Coronary artery (tissue), 2 donors: ENCODE results near the gene LAMA5.
A peak's percentile ranks its signal among the peaks of the same experiment; 100 is the strongest.

Experiments
- DNase-seq: peaks from one replicate; pipeline ENCODE4 v3.0.0-alpha.2; 2017; ENCODE audit warnings: low spot score
- H3K27ac ChIP-seq, 2 donors: fragments of 200-600 bp; sonication (generic); one replicate each; pipeline ENCODE4 v1.5.1; 2016 to 2019
- H3K4me3 ChIP-seq: fragments of 200-600 bp; sonication (generic); 2 replicates; pipeline ENCODE4 v1.5.1; 2016; ENCODE audit warnings: mild to moderate bottlenecking, moderate library complexity
- CTCF ChIP-seq: fragments of 200-600 bp; sonication (generic); IDR thresholded peaks from one replicate; pipeline ENCODE4 v1.5.1; 2019; ENCODE audit warnings: antibody characterized with exemption

The LAMA5 gene

GRCh38 chr20:62305765-62306413 lies 61.2 kb downstream of the LAMA5 start:
- H3K4me3 ChIP-seq: no peak overlapping the region
- no peak overlapping the region for H3K27ac ChIP-seq
- no peak for TF ChIP-seq CTCF
- DNase-seq: no peak

GRCh38 chr20:62305149-62305764 lies 61.9 kb downstream of the LAMA5 start:
- Histone ChIP-seq H3K4me3 (peak overlapping the region; percentile 96), H3K27ac (peak overlapping the region in 1 of 2 donors; percentile 2)
- TF ChIP-seq CTCF: no peak
- no peak for DNase-seq

- Histone ChIP-seq H3K4me3 (peak overlapping the region; percentile 96), H3K27ac (peak overlapping the region; percentile 2 to 19)
- DNase-seq: no peak
- TF ChIP-seq CTCF: no peak
Measured at GRCh38 chr20:62304331-62305148, 62.6 kb downstream of the LAMA5 start.

DNA sequence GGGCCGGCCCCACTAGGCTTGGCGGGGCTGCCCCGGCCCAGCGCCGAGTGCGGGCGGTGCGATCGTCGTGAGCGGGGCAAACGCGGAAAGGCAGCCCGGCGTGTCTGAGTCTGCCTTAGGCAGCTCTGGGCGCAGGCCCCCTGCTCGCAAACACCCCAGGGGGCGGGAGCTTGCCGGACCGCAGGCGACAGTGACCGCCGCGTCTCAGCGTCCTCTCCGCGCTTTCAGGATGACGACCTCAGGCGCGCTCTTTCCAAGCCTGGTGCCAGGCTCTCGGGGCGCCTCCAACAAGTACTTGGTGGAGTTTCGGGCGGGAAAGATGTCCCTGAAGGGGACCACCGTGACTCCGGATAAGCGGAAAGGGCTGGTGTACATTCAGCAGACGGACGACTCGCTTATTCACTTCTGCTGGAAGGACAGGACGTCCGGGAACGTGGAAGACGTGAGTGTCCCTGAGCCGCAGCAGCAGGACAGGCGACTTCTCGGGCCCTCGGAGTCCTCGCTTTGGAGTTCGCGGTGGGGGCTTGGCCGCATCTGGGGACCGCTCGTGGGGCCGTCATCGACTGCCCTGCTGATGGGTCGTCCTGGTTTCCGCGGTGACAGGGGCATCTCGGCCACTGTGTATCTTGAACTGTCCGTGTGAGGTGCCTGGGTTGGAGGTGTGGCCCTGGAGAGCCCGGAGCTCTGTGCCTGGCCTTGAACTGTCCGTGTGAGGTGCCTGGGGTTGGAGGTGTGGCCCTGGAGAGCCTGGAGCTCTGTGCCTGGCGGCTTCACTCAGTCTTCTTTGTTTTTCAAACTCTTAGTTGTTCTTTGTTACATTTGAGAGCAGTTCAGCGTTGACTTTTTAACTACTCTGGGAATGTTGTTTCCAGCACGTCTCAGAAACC lies 63.5 kb downstream of the LAMA5 start:
- DNase-seq: no peak
- H3K4me3 ChIP-seq: peak overlapping the region; percentile 96
- H3K27ac ChIP-seq: peak overlapping the region; percentile 98 to 100
- no peak for TF ChIP-seq CTCF

DNA sequence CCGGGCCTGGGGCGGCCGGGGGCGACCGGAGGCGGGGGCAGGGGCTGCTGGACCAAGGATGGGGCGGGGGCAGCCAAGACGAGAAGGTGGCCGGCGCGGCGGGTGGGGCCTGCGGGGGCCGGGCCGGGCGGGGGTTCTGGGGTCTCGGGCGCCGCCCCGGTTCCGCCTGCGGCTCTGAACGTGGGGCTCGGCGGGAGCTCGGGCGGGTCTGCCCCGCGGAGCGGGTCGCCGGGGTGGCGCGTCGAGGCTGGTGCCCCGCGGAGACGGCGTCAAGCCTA lies 64.1 kb downstream of the LAMA5 start:
- H3K4me3 ChIP-seq: peak overlapping the region; percentile 96
- no peak for TF ChIP-seq CTCF
- no peak for DNase-seq
- peak overlapping the region; percentile 98 to 100 for H3K27ac ChIP-seq

DNA sequence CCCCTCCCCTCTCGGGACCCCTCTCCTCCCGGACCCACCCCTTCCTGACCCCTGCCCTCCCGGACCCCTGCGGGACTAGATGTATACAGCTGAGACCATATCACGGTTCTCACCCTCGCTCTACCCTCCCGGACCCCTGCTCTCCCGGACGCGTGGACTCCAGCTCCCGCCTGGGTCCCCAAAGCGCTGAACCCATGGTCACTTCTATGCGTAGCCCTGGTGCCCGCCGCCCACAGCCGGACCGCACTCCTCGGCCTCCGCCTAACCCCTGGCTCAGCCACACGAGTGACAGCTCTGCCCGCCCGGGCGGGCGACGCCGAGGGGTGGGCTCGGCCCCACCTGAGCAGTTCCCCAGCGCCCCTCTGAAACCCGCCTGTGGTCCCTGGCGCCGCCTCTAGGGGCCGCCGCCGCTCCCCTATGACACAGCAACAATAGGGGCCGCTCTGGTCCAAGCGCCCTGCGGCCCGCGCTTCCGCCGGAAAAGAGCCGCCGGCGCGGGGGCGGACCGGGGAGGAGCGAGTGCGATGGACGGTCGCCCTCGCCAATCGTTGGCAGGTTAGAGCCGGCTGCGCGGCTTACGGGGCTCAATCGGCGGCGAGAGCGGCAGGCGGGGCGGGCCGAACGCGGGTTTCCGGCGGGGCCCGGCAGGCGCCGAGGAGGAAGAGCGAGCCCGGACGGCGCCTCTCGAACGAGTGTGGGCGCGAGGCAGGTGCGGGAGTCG lies 64.6 kb downstream of the LAMA5 start, which contains the start of gene ADRM1:
Gene ADRM1, plus strand, starts transcription at position 657 of the 721 bp plus-strand sequence. CDS start 572 bp downstream, outside the sequence.
- DNase-seq: peak; percentile 97
- Histone ChIP-seq H3K27ac (peak within 1 kb of the TSS; percentile 98 to 100), H3K4me3 (peak within 1 kb of the TSS; percentile 96)
- peak; percentile 92 for TF ChIP-seq CTCF
